GM12878 (cell line): ENCODE results near the gene CASR.

Experiments
- CHD2 ChIP-seq: IDR thresholded peaks from 2 replicates; pipeline ENCODE4 v1.6.1; 2011; ENCODE audit warnings: low read depth, low read length, improper control_type of control experiment, borderline replicate concordance
- EZH2 ChIP-seq: IDR thresholded peaks from 2 replicates; pipeline ENCODE4 v1.6.1; 2012; ENCODE audit warnings: low read depth, mild to moderate bottlenecking, control low read depth, inconsistent platforms, low read length, borderline replicate concordance; ENCODE audit not compliant: control insufficient read depth
- HDAC6 ChIP-seq: fragments of 200-600 bp; sonication (generic); IDR thresholded peaks from one replicate; pipeline ENCODE4 v1.8.0; 2017; ENCODE audit warnings: antibody characterized with exemption; ENCODE audit not compliant: unreplicated experiment
- MXI1 ChIP-seq: fragments of 150-350 bp; IDR thresholded peaks from 2 replicates; pipeline ENCODE4 v1.6.1; 2011; ENCODE audit warnings: low read depth, mild to moderate bottlenecking, inconsistent platforms, low read length, improper control_type of control experiment
- TF ChIP-seq, protein P1 (sequence below): IDR thresholded peaks from 2 replicates; pipeline ENCODE4 v1.6.1; 2012; ENCODE audit warnings: low read depth, low read length, improper control_type of control experiment
- TF ChIP-seq, protein P2 (sequence below), 3 experiments: IDR thresholded peaks in 2 of 3; conservative IDR thresholded peaks in 1 of 3; 2 replicates each; pipeline ENCODE4 v1.5.1; 2011; ENCODE audit warnings: low read depth in 3 of 3, low read length in 3 of 3, mild to moderate bottlenecking in 3 of 3, control low read depth in 2 of 3, moderate library complexity in 2 of 3, inconsistent platforms in 1 of 3, mixed read lengths in 1 of 3; ENCODE audit not compliant: control insufficient read depth in 2 of 3, insufficient read depth in 1 of 3; ENCODE audit errors: extremely low read depth in 1 of 3
- TF ChIP-seq, protein P3 (sequence below): fragments of 450-650 bp; IDR thresholded peaks from 2 replicates; pipeline ENCODE4 v1.6.1; 2018; ENCODE audit warnings: mild to moderate bottlenecking, low read depth, moderate library complexity; ENCODE audit not compliant: partially characterized antibody

DNA sequence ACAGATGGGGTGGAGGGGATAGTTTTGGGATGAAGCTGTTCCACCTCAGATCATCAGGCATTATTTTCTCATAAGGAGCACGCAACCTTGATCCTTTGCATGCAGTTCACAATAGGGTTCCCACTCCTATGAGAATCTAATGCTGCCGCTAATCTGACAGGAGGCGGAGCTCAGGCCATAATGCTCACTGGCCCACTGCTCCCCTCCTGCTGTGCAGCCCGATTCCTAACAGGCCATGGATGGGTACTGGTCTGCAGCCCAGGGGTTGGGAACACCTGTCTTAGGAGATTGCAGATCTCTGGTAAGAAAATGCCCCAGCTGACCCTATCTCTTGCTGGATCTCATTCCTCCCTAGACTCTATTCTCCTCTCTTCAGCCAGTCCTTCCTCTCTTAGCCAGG is 148.4 kb downstream of the CASR start:
- TF ChIP-seq MXI1: no peak
- no peak for TF ChIP-seq EZH2
- TF ChIP-seq, protein P1, sequence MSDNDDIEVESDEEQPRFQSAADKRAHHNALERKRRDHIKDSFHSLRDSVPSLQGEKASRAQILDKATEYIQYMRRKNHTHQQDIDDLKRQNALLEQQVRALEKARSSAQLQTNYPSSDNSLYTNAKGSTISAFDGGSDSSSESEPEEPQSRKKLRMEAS: no peak
- TF ChIP-seq, protein P2, sequence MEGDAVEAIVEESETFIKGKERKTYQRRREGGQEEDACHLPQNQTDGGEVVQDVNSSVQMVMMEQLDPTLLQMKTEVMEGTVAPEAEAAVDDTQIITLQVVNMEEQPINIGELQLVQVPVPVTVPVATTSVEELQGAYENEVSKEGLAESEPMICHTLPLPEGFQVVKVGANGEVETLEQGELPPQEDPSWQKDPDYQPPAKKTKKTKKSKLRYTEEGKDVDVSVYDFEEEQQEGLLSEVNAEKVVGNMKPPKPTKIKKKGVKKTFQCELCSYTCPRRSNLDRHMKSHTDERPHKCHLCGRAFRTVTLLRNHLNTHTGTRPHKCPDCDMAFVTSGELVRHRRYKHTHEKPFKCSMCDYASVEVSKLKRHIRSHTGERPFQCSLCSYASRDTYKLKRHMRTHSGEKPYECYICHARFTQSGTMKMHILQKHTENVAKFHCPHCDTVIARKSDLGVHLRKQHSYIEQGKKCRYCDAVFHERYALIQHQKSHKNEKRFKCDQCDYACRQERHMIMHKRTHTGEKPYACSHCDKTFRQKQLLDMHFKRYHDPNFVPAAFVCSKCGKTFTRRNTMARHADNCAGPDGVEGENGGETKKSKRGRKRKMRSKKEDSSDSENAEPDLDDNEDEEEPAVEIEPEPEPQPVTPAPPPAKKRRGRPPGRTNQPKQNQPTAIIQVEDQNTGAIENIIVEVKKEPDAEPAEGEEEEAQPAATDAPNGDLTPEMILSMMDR (IDR thresholded peaks at IDR 0.05 in 2 of 3, conservative IDR thresholded peaks at IDR 0.05 in 1 of 3; ENCODE audit: control insufficient read depth in 2 of 3, extremely low read depth in 1 of 3, insufficient read depth in 1 of 3, low read depth in 3 of 3, low read length in 3 of 3): no peak
- TF ChIP-seq CHD2: no peak
- no peak for TF ChIP-seq HDAC6
- TF ChIP-seq, protein P3, sequence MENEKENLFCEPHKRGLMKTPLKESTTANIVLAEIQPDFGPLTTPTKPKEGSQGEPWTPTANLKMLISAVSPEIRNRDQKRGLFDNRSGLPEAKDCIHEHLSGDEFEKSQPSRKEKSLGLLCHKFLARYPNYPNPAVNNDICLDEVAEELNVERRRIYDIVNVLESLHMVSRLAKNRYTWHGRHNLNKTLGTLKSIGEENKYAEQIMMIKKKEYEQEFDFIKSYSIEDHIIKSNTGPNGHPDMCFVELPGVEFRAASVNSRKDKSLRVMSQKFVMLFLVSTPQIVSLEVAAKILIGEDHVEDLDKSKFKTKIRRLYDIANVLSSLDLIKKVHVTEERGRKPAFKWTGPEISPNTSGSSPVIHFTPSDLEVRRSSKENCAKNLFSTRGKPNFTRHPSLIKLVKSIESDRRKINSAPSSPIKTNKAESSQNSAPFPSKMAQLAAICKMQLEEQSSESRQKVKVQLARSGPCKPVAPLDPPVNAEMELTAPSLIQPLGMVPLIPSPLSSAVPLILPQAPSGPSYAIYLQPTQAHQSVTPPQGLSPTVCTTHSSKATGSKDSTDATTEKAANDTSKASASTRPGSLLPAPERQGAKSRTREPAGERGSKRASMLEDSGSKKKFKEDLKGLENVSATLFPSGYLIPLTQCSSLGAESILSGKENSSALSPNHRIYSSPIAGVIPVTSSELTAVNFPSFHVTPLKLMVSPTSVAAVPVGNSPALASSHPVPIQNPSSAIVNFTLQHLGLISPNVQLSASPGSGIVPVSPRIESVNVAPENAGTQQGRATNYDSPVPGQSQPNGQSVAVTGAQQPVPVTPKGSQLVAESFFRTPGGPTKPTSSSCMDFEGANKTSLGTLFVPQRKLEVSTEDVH: no peak
